Left ventricle myocardium inferior (tissue), 1 donor: ENCODE results near the gene HSPB1. TPM values are rescaled to one million over a fixed set of nuclear protein-coding genes. Genes with fewer than 3 reads are reported as not detected.
A peak's percentile ranks its signal among the peaks of the same experiment; 100 is the strongest.
"Not testable (repeated sequence)": the region's sequence is repeated elsewhere in the genome, so short reads cannot be mapped to it uniquely, and the experiment has no call there.

Source experiments
- DNase-seq: peaks from one replicate; pipeline ENCODE4 v3.0.0-alpha.2; 2020
- H3K27ac ChIP-seq: fragments of 200-600 bp; replicated peaks from 2 replicates; pipeline ENCODE4 v1.8.0; 2021
- H3K27me3 ChIP-seq: fragments of 200-600 bp; 2 replicates; pipeline ENCODE4 v1.8.0; 2021; ENCODE audit warnings: low read depth
- H3K36me3 ChIP-seq: fragments of 200-600 bp; 2 replicates; pipeline ENCODE4 v1.8.0; 2021
- H3K4me1 ChIP-seq: fragments of 200-600 bp; 2 replicates; pipeline ENCODE4 v1.8.0; 2021
- H3K4me3 ChIP-seq: fragments of 200-600 bp; 2 replicates; pipeline ENCODE4 v1.8.0; 2021; ENCODE audit warnings: mild to moderate bottlenecking, moderate library complexity
- H3K9me3 ChIP-seq: fragments of 200-600 bp; replicated peaks from 2 replicates; pipeline ENCODE4 v1.8.0; 2021
- CTCF ChIP-seq: fragments of 200-600 bp; IDR thresholded peaks from 2 replicates; pipeline ENCODE4 v1.8.0; 2021; ENCODE audit warnings: antibody characterized with exemption, mild to moderate bottlenecking, borderline replicate concordance
- intact Hi-C: fragments of 100-400 bp; cut with micrococcal nuclease; formaldehyde crosslinking; loops from one replicate; pipeline ENCODE4 v1.11.0; 2022
- total RNA-seq: library from RNA; stranded (reverse); fragmentation: NEBNext Ultra II Directional; extraction: Animal tissue kit (Norgen Biotek cat#: 25700); gene quantifications from one replicate; pipeline ENCODE4 v1.2.1, GENCODE V29; 2021
- donor health status: DM: no; HTN: yes; CAD: no; lungs with severe emphysema.

The HSPB1 gene
- total RNA-seq, 1 donor from 2014 or later, result 2,037 TPM

DNA sequence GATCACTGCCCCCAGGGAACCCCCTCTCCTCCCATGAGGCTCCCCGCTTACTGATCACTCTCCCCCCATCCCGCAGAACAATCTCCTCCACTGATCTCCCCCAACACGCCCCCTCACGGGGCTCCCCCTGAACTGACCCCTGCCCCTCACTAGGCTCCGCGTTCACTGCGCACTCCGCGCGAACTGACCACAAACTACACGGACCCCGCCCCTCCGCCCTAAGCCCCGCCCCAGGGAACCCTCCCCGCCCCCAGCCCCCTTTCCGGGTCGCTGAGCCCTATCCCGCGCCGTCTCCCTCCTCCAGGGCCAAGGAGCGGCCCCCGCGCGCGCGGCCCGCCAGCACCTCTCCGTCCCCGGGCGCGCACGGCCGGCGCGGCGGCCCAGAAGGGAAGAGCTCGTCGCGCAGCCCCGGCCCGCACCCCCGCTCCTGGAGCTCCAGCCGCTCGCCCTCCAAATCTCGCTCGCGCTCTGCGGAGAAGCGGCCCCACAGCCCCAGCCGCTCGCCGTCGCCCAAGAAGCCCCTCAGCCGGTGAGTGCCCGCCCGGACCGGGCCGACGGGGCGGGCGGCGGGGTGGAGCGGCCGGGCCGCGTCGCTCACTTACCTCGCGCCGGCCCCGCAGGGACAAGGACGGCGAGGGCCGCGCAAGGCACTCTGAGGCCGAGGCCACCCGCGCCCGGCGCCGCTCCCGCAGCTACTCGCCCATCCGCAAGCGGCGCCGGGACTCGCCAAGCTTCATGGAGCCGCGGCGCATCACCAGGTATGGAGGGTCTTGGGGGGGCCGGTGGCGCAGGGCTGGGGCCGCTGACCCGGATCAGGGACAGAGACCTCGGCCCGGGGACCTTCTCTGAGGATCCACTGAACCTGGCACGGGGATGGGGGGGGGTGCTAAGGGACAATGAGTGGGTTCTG, 19.9 kb upstream of the HSPB1 start:
- peak overlapping the region; percentile 70 for H3K4me3 ChIP-seq
- DNase-seq, result no peak
- H3K27ac ChIP-seq, result peak overlapping the region; percentile 19
- H3K36me3 ChIP-seq, result no peaks in the 10 kb centered on the region
- peaks cover 48% of the 10 kb centered on the region for H3K27me3 ChIP-seq
- intact Hi-C loops, result no loop called here
- H3K4me1 ChIP-seq, result peaks cover 17% of the 10 kb centered on the region
- TF ChIP-seq CTCF, result no peak
- H3K9me3 ChIP-seq, result no peaks in the 10 kb centered on the region

GRCh38 chr7:76283254-76284159, 19.0 kb upstream of the HSPB1 start:
- intact Hi-C loops, result no loop called here
- peaks cover 38% of the 10 kb centered on the region for H3K27me3 ChIP-seq
- peak overlapping the region; percentile 70 for H3K4me3 ChIP-seq

DNA sequence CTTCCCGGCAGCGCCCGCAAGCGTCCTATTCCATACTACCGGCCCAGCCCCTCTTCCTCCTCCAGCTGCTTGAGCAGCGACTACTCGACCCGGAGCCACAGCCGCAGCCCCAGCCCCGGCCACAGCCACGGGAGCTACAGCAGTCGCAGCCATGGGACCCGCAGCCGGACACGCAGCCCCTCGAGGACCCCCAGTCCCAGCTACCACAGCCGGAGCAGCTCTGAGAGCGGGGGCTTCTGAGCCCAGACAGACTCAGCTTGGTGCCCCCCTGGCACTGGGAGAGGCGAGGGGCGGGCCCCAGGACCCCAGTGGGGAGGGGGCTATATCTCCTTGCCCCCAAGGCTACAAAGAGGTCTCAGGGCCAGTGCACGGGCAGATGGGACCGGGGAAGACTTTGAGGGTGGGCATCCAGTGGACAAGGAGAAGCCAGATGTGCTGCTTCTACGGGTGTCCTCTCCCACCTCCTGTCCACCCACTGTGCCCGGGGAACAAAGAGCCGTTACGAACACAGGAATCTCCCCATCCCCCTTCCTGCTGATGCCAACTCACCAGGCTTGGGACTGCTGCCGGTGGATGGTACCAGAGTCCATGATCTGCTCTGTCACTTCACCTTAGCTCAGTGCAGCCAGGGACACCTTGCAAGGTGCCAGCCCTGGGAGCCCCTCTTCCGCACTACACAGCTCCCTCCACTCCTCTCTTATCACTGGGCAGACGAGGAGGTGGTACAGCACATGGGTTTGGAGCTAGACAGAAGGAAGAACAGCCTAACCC, 16.7 kb upstream of the HSPB1 start:
- no peak for TF ChIP-seq CTCF
- Histone ChIP-seq H3K36me3 (no peaks in the 10 kb centered on the region), H3K27ac (no peak overlapping the region), H3K27me3 (peaks cover 24% of the 10 kb centered on the region), H3K9me3 (no peaks in the 10 kb centered on the region), H3K4me1 (peaks cover 19% of the 10 kb centered on the region), H3K4me3 (no peak overlapping the region)
- DNase-seq, result no peak
- intact Hi-C loops, result no loop called here

More at GRCh38 chr7:76283254-76284159, 19.0 kb upstream of the HSPB1 start:
- H3K36me3 ChIP-seq, result no peaks in the 10 kb centered on the region
- TF ChIP-seq CTCF, result no peak
- DNase-seq, result no peak
- peaks cover 19% of the 10 kb centered on the region for H3K4me1 ChIP-seq
- no peak overlapping the region for H3K27ac ChIP-seq
- no peaks in the 10 kb centered on the region for H3K9me3 ChIP-seq

GRCh38 chr7:76286842-76287403, 15.6 kb upstream of the HSPB1 start:
- H3K36me3 ChIP-seq, result no peaks in the 10 kb centered on the region
- intact Hi-C loops, result no loop called here
- H3K27ac ChIP-seq, result no peak overlapping the region
- H3K27me3 ChIP-seq, result peaks cover 15% of the 10 kb centered on the region
- no peak for TF ChIP-seq CTCF
- peaks cover 25% of the 10 kb centered on the region for H3K4me1 ChIP-seq
- DNase-seq, result no peak
- no peak overlapping the region for H3K4me3 ChIP-seq
- no peaks in the 10 kb centered on the region for H3K9me3 ChIP-seq

- peaks cover 56% of the 10 kb centered on the region for H3K4me1 ChIP-seq
- H3K9me3 ChIP-seq, intact Hi-C loops, H3K36me3 ChIP-seq, DNase-seq, H3K4me3 ChIP-seq, H3K27me3 ChIP-seq: not testable (repeated sequence)
- H3K27ac ChIP-seq, result peak overlapping the region; percentile 96
Measured at GRCh38 chr7:76290847-76291350, 11.6 kb upstream of the HSPB1 start.
